Raji (cell line): ENCODE measurements around the gene SPO11.

ENCODE experiments used
- POLR2A ChIP-seq: IDR thresholded peaks from 2 replicates; pipeline ENCODE4 v1.6.1; 2011; ENCODE audit warnings: low read depth, low read length, control low read depth; ENCODE audit not compliant: insufficient read depth

Gene SPO11

GRCh38 chr20:57319584-57319983, 10.0 kb upstream of the SPO11 start:
- no peak for TF ChIP-seq POLR2A

- TF ChIP-seq POLR2A = no peak
These were observed 9.2 kb upstream of the SPO11 start for GRCh38 chr20:57320358-57320757.

GRCh38 chr20:57321142-57321541, 8.5 kb upstream of the SPO11 start:
- no peak for TF ChIP-seq POLR2A

GRCh38 chr20:57322476-57322875, 7.1 kb upstream of the SPO11 start:
- no peak for TF ChIP-seq POLR2A

- no peak for TF ChIP-seq POLR2A
These were observed 6.6 kb upstream of the SPO11 start for GRCh38 chr20:57323034-57323433.

GRCh38 chr20:57325632-57326356, 3.8 kb upstream of the SPO11 start:
- TF ChIP-seq POLR2A = no peak

- TF ChIP-seq POLR2A = no peak
These were observed 2.7 kb upstream of the SPO11 start for GRCh38 chr20:57326667-57327455.

- no peak for TF ChIP-seq POLR2A
These were observed 1.8 kb upstream of the SPO11 start for GRCh38 chr20:57327820-57328219.

GRCh38 chr20:57330998-57331397, 1.4 kb downstream of the SPO11 start:
- no peak for TF ChIP-seq POLR2A

- no peak for TF ChIP-seq POLR2A
These were observed 2.8 kb downstream of the SPO11 start for GRCh38 chr20:57332105-57333089.

- TF ChIP-seq POLR2A = no peak
These were observed 5.8 kb downstream of the SPO11 start for GRCh38 chr20:57335392-57335791.

GRCh38 chr20:57341663-57342062, 12.1 kb downstream of the SPO11 start:
- TF ChIP-seq POLR2A = no peak

GRCh38 chr20:57342829-57343228, 13.2 kb downstream of the SPO11 start:
- no peak for TF ChIP-seq POLR2A

GRCh38 chr20:57346477-57346876, 16.9 kb downstream of the SPO11 start:
- TF ChIP-seq POLR2A = no peak

- TF ChIP-seq POLR2A = no peak
These were observed 17.8 kb downstream of the SPO11 start for GRCh38 chr20:57347393-57347792.
